Neural cell (in vitro differentiated cells): ENCODE measurements around the gene GPD1.
A peak's percentile ranks its signal among the peaks of the same experiment; 100 is the strongest.

Experiments used
- CTCF ChIP-seq: fragments of 450-650 bp; IDR thresholded peaks from 2 replicates; pipeline ENCODE4 v1.5.1; 2014; ENCODE audit warnings: antibody characterized with exemption, mild to moderate bottlenecking, moderate library complexity; ENCODE audit not compliant: poor library complexity, severe bottlenecking
- EP300 ChIP-seq: fragments of 450-650 bp; conservative IDR thresholded peaks from 2 replicates; pipeline ENCODE4 v1.6.1; 2014; ENCODE audit warnings: antibody characterized with exemption, mild to moderate bottlenecking, moderate library complexity; ENCODE audit not compliant: poor library complexity, severe bottlenecking
- POLR2AphosphoS5 ChIP-seq: IDR thresholded peaks from 2 replicates; pipeline ENCODE4 v1.6.1; 2012

- TF ChIP-seq POLR2AphosphoS5 (no peak), CTCF (peak; percentile 83), EP300 (no peak)
Observed at GRCh38 chr12:50088577-50089335, 15.1 kb upstream of the GPD1 start.
